HG03342 (cell line): ENCODE measurements around the gene TMEM60.
A peak's percentile ranks its signal among the peaks of the same experiment; 100 is the strongest.

ENCODE experiments used
- ATAC-seq: cut with Tn5 transposase; IDR thresholded peaks from one replicate; pipeline ENCODE4 v1.9.1; 2021; ENCODE audit warnings: mild to moderate bottlenecking, moderate library complexity; ENCODE audit not compliant: unreplicated experiment

The TMEM60 gene

GRCh38 chr7:77778535-77778934 lies 19.7 kb downstream of the TMEM60 start:
- no peak for ATAC-seq

GRCh38 chr7:77771901-77772300 lies 26.3 kb downstream of the TMEM60 start:
- ATAC-seq: no peak

GRCh38 chr7:77770316-77770715 lies 27.9 kb downstream of the TMEM60 start:
- ATAC-seq: no peak

- no peak for ATAC-seq
Observed at GRCh38 chr7:77766801-77767605, 31.2 kb downstream of the TMEM60 start.

- ATAC-seq: no peak
Observed at GRCh38 chr7:77765906-77766800, 32.1 kb downstream of the TMEM60 start.

GRCh38 chr7:77765481-77765880 lies 32.8 kb downstream of the TMEM60 start:
- ATAC-seq: no peak

- ATAC-seq: no peak
Observed at GRCh38 chr7:77760809-77761453, 37.3 kb downstream of the TMEM60 start.

- no peak for ATAC-seq
Observed at GRCh38 chr7:77759294-77759889, 38.8 kb downstream of the TMEM60 start.

GRCh38 chr7:77757589-77757988 lies 40.6 kb downstream of the TMEM60 start:
- ATAC-seq: peak; percentile 91

- no peak for ATAC-seq
Observed at GRCh38 chr7:77753173-77753572, 45.1 kb downstream of the TMEM60 start.

- no peak for ATAC-seq
Observed at GRCh38 chr7:77752016-77752415, 46.2 kb downstream of the TMEM60 start.

GRCh38 chr7:77747718-77748117 lies 50.5 kb downstream of the TMEM60 start:
- ATAC-seq: no peak

- ATAC-seq: no peak
Observed at GRCh38 chr7:77747178-77747577, 51.1 kb downstream of the TMEM60 start.

- ATAC-seq: no peak
Observed at GRCh38 chr7:77746824-77747165, 51.4 kb downstream of the TMEM60 start.

GRCh38 chr7:77746164-77746823 lies 51.9 kb downstream of the TMEM60 start:
- no peak for ATAC-seq

- no peak for ATAC-seq
Observed at GRCh38 chr7:77745746-77746145, 52.5 kb downstream of the TMEM60 start.
